GM21515 (cell line): Measurements from ENCODE around the gene ETV3L.
"Not testable (repeated sequence)": the region's sequence is repeated elsewhere in the genome, so short reads cannot be mapped to it uniquely, and the experiment has no call there.

Experiments used
- ATAC-seq: cut with Tn5 transposase; IDR thresholded peaks from one replicate; pipeline ENCODE4 v1.9.1; 2021; ENCODE audit not compliant: unreplicated experiment

ETV3L gene

DNA sequence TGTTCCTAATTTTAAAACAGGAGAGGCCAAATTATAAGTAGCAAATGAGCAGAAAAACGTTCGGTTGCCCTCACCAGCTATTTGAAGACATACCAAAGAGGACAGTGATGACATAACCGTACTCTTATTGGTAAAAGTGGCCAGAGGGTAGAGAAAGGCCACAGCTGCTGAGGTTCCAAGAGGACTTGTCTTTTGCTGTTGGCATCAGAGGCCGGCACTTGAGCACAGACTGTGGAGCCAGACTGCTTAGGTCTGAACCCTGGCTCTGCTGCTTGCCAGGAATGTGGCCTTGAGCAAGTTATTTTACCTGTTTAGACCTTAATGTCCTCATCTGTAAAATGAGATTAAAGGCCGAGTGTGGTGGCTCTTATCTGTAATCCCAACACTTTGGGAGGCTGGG, 14.9 kb downstream of the ETV3L start:
- no peak for ATAC-seq

DNA sequence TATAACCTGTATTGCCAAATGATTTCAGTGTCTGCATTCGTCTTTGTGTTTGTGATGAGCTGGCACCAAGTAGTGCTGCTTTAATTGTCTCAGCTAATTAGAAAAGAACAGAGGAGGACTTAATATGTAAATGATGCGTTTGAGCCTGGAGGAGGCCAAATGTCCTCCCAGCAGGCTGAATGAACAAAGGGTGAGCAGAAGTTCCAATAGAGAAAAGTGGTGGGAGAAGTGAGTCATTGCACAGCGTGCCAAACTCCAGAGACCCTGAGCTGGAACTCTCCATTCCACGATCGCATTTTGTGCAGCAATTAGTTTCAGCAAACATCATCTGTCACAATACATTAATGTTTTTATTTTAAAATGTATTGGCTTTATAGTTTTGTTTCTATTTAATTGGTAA, 17.9 kb downstream of the ETV3L start:
- ATAC-seq: no peak

DNA sequence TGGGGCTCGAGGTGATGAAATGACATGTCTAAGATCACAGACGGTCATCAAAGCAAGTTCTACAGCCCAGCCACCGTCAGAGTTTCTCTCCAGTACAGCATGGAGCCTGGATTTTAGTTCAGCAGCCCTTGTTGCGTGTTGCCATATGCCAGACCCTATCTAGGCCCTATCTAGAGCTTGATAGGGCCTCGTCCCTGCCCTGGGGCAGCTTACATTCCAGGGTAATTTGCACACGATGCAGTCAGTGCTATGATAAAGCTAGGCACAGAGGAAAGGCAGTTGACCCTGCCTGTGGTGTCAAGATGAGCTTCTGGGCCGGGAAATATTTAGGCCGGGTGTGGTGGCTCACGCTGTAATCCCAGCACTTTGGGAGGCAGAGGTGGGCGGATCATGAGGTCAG, 18.9 kb downstream of the ETV3L start:
- no peak for ATAC-seq

DNA sequence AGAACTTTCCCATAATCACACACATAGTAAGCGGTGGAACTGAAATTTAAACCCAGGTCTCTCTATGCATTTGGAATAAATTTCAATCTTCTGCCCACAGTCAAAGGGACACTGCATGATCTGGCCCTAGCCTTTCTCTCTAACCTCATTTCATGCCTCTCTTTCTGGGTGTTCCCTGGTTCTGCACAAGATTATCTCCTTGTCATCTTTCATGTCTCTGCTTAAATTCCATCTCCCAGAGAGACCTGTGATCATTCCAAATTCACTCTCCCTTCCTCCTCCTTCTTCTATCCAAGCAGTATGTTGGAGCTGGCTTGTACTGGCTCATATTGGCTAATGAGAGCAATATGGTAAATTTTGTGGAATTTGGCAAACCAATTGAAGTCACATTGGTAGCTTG, 22.2 kb downstream of the ETV3L start:
- ATAC-seq: no peak

DNA sequence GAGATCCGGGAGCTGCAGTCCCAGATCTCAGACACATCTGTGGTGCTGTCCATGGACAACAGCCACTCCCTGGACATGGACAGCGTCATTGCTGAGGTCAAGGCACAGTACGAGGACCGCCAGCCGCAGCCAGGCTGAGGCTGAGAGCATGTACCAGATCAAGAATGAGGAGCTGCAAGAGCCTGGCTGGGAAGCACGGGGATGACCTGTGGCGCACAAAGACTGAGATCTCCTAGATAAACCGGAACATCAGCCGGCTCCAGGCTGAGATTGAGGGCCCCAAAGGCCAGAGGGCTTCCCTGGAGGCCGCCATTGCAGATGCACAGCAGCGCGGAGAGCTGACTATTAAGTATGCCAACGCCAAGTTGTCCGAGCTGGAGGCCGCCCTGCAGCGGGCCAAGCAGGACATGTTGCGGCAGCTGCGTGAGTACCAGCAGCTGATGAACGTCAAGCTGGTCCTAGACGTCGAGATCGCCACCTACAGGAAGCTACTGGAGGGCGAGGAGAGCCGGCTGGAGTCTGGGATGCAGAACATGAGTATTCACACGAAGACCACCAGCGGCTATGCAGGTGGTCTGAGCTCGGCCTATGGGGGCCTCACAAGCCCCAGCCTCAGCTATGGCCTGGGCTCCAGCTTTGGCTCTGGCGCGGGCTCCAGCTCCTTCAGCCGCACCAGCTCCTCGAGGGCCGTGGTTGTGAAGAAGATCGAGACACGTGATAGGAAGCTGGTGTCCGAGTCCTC, 25.5 kb downstream of the ETV3L start:
- no peak for ATAC-seq

DNA sequence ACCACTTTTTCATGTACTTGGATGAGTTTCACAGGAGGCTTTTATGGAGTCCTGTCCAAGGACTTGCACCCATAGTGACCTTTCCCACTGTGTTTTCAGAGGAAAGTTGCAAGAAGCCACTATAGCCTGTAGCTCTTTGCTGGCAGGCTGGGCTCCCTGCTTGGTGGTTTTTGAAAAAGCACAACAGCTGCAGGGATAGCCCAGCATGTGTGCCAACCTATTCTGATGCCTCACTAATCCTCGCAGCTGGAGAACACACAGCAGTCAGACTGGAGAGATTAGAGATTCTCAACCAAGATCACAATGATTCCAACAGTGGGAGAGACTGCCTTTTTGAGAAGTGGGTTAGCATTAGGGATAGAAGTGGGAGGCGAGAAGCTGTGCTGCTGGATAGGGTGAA, 30.0 kb downstream of the ETV3L start:
- ATAC-seq: no peak

DNA sequence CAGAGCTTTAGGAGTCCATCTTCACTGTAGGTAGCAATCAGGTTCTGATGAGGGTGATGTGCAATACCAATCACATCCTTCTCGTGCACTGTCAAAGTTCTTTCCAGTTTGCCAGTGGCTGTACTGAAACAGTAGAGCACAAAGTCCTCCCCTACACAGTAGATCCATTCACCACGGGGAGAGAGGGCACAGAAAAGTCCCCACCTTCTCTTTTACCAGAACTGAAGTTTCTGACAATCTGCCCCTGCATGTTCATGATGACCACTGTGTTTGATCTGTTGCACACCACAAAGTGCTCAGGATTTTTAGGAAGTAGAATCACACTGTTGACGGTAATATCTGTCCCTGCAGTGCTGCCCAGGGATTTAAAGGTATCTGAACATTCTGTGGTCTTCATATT, 40.4 kb downstream of the ETV3L start:
- ATAC-seq: not testable (repeated sequence)

DNA sequence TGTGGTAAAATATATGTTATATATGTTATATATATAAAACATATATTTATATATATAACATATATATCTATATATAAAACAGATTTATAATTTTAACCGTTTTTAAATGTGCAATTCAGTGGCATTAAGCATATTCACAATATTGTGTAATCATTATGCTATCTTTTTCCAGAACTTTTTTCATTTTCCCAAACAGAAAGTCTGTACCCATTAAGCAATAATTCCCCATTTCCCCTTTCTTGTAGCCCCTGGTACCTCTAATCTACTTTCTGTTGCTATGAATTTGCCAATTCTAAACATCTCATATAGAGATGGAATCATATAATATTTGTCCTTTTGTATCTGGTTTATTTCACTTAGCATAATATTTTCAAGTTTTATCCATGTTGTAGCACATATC, 43.3 kb downstream of the ETV3L start:
- no peak for ATAC-seq

DNA sequence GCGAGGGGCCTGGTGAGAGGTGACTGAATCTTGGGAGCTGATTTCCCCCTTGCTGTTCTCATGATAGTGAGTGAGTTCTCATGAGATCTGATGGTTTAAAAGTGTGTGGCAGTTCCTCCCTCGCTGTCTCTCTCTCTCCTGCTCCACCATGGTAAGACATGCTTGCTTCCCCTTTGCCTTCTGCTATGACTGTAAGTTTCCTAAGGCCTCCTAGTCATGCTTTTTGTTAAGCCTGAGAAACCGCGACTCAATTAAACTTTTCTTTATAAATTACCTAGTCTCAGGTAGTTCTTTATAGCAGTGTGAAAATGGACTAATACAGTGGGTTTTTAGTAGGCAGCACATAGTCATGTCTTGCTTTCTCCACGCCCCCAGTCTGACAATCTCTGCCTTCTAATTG, 43.9 kb downstream of the ETV3L start:
- ATAC-seq: not testable (repeated sequence)

DNA sequence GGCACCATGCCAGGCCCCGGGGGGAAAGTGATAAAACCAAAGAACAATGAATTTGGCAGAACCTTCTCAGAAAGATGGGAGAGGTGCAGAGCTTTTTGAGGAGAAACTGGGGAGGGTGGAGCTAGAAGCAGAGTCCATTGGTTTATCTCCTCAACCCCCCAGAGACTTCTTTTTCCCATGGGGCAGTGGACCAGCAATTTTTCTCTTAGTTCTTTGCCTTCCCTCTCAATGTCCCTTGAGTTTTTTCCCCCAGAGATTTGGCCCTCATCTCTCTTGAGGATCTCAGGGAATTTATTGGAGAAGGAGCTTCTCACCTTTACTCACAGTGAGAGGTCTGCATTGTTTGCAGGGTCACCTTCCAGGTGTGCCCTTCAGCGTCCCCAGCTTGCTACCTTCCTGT, 48.8 kb downstream of the ETV3L start:
- ATAC-seq: no peak

DNA sequence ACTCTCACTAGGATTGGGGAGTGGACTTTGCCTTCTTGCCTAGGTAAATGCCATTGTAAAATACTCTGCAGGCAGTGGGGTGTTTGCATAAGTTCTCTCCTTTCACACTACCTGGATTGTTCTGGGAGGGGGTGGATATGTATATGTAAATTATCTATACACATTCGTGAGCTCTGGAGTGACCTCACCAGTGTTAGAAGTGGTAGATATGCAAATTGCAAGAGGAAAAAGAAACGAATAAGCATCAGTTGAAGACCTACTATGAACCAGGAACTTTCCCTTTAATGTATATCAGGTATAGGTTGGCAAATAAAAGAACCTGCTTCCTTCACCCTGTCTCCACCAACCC, 52.6 kb downstream of the ETV3L start:
- no peak for ATAC-seq

DNA sequence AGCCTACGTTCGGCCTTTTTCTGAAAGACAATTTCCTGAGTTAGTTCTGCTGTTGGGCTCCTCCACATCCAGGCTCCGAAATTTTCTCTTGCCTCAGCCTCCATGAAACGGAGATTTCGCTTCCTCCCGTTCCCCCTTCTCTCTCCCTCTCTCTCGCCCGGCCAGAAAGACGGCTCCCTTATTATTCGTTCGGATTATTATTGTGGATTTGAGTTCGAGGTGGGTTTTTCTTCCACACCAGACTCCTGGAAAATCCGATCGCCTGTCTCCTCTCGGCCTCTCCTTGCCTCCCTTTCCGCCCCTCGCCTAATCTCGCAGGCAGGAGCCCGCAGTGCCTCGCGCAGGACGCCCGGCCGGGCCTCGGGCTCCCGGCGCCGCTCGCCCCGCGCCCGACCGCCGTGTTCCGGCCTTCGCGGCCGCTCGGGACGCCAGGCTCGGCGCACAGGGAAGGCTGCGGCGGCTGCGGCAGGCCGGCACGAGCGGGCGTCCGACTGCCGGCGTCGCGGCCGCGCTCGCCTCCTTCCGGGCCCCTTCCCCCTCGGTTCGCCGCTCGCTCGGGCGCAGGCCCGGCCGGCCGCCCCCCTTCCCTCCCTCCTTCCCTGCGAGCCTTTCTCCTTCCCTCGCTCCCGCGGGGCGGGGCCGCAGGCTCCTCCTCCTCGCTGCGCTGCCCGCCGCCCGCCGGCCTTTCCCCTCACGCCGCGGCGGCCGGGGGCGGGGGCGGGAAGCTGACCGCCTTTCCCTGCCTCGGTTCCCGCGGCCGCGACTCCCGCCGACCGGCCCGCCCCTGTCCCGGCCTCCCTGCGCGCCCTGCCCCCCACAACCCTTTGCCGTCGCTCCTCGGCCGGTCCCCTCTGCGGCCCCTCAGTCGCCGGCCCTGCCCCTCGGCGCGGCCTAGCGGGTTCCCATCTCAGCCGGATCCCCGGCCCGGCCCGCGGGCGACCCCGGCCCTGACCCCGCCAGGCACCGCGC, 54.1 kb downstream of the ETV3L start, which contains the start of gene ARHGEF11:
Gene ARHGEF11, minus strand, starts transcription at position 493 of the 969 bp plus-strand sequence. CDS start 1,412 bp downstream, outside the sequence.
- ATAC-seq: peak; percentile 65

DNA sequence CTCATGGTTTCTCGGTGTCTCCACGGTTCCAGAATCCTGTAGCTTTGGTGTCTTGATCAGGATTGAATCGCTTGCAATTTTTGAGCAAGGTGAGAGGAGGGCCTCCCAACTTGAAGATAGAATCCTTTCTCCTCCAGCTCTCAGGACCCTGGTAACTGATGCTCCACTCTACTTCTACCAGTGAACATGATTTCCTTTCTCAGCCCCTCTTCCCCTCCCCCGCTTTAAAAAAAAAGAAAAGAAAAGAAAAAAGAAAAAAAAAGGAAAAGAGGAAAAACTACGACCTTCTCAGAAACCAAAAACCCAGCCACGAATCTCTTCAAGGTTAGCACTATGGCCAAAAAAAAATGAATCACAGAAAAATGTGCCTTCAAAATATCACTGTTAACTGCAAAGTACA, 55.3 kb downstream of the ETV3L start:
- ATAC-seq: no peak

DNA sequence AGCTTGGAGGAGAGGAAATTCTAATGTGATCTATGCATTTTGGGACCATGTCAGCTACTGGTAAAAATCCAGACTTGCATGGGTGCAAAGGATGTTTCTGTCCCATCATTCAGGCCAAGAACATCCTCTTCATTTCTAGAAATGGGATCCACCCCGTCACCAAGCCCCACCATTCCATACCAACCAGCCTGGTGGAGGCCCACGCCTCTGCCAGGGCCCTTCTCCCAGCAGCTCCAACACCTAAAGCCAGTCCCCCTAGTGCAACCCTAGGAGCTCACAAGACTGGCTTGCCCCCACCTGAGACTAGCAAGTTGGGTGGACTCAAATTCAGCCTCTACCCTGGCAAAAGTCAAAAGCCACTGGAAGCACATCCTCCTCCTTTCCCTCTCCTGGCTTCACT, 55.9 kb downstream of the ETV3L start:
- no peak for ATAC-seq

DNA sequence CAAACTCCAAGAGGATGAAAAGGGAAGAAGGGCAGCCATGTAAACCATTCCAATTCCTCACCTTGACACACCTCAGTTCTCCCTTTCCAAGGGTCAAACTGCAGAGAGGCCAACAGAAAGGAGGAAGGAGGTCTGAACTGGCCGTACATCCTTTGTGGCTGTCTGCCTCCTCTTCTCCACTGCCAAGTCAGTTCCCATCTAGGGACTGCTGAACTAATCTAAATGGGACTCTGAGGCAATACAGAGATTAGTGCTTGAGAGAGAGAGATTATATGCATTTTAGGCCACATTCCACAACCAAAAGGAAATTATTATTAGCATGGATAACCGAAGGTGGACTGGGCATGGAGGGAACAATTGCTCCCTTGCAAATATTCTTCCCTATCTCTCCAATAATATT, 56.8 kb downstream of the ETV3L start:
- no peak for ATAC-seq
